ENCODE measurements around the gene UPF2.

DNA sequence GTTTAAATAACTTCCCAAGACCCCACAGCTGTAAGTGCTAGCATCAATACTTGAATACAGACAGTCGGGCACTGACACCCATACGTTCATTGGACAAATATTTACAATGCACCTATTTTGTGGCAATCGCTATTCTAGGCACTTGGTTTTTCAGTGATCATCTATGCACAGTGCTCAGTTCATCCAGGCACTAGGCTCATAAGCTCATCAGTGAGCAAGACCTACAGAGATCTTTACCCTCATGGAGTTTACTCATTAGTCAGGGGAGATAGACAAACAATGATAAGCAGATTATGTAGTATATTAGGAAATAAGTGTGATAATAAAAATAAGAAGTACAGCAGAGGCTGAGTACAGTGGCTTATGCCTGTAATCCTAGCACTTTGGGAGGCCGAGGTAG, 18.5 kb upstream of the UPF2 start:
- TF ChIP-seq POLR2AphosphoS5 (IDR thresholded peaks at IDR 0.05; ENCODE audit: borderline replicate concordance, low read depth, low read length) = no peak
- no peak for TF ChIP-seq EZH2 (IDR thresholded peaks at IDR 0.05)

Data from SK-N-MC (cell line).